ENCODE data around the gene SLC25A22.

DNA sequence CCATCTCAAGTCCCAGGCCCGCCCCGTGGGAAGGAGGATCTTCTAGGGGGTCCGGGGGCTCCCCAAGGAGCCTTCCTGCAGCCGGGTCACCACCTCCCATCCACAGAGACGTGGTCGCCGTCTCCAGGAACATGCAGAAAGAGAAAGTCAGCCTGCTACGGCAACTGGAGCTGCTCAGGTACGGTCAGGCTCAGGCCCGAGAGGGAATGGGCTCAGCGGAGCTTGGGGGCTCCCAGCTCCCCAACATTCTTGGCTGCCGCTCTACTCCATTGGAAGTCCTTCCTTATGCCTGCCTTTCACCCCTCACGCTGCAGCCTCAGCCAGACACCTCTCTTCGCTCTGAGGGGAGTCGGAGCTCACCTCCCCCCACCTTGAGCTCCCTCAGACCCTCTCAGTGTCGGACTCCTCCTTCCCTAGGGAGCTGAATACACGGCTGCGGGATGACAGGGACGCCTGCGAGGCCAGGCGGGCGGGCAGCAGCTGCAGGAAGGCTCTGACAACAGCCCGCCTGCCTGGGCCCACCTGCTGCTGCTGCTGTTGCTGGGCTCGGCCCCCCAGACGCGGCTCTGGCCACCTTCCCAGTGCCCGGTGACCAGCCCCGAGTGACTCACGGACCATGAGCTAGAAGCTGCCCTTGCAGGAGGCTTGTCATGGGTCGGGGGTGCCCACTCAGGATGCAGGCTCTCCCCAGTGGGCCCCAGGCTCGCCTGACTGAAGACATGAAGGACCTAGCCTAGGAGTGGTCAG lies 33.2 kb upstream of the SLC25A22 start:
- TF ChIP-seq, protein P1, sequence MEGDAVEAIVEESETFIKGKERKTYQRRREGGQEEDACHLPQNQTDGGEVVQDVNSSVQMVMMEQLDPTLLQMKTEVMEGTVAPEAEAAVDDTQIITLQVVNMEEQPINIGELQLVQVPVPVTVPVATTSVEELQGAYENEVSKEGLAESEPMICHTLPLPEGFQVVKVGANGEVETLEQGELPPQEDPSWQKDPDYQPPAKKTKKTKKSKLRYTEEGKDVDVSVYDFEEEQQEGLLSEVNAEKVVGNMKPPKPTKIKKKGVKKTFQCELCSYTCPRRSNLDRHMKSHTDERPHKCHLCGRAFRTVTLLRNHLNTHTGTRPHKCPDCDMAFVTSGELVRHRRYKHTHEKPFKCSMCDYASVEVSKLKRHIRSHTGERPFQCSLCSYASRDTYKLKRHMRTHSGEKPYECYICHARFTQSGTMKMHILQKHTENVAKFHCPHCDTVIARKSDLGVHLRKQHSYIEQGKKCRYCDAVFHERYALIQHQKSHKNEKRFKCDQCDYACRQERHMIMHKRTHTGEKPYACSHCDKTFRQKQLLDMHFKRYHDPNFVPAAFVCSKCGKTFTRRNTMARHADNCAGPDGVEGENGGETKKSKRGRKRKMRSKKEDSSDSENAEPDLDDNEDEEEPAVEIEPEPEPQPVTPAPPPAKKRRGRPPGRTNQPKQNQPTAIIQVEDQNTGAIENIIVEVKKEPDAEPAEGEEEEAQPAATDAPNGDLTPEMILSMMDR (conservative IDR thresholded peaks at IDR 0.05; ENCODE audit: low read depth, low read length), result no peak
- no peak for TF ChIP-seq EZH2phosphoT487 (IDR thresholded peaks at IDR 0.05; ENCODE audit: borderline replicate concordance, low read length)

Data from PC-3 (cell line).